Measurements from ENCODE around the gene NDUFS7.

DNA sequence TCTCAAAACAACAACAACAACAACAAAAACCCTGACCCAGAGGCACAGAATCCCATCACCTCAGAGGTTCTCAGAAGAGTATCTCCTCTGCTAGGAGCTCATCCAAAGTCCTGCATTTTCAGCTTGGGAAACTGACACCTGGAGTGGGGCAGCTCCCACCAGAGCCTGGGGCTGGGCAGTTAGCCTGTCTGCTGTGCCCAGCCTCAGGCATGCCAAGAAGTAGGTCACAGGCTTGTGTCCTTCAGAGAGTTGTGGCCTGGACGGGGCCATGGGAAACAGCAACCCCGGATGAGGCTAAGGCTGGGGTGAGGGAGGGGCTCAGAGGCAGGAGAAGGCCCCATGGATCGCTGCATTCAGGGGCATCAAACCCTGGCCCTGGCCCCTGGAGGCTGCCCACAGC, 2.1 kb downstream of the NDUFS7 start:
- TF ChIP-seq, protein P1, sequence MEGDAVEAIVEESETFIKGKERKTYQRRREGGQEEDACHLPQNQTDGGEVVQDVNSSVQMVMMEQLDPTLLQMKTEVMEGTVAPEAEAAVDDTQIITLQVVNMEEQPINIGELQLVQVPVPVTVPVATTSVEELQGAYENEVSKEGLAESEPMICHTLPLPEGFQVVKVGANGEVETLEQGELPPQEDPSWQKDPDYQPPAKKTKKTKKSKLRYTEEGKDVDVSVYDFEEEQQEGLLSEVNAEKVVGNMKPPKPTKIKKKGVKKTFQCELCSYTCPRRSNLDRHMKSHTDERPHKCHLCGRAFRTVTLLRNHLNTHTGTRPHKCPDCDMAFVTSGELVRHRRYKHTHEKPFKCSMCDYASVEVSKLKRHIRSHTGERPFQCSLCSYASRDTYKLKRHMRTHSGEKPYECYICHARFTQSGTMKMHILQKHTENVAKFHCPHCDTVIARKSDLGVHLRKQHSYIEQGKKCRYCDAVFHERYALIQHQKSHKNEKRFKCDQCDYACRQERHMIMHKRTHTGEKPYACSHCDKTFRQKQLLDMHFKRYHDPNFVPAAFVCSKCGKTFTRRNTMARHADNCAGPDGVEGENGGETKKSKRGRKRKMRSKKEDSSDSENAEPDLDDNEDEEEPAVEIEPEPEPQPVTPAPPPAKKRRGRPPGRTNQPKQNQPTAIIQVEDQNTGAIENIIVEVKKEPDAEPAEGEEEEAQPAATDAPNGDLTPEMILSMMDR (IDR thresholded peaks at IDR 0.05; ENCODE audit: extremely low read depth in 1 of 2, insufficient read depth in 1 of 2, low read depth in 1 of 2, low read length in 2 of 2), result no peak
- no peak for TF ChIP-seq FOS (IDR thresholded peaks at IDR 0.05; ENCODE audit: borderline replicate concordance, insufficient read depth, low read length)
- no peak for TF ChIP-seq POLR2AphosphoS5 (IDR thresholded peaks at IDR 0.05; ENCODE audit: insufficient read depth, low read depth, low read length)
- TF ChIP-seq, protein P2, sequence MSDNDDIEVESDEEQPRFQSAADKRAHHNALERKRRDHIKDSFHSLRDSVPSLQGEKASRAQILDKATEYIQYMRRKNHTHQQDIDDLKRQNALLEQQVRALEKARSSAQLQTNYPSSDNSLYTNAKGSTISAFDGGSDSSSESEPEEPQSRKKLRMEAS (IDR thresholded peaks at IDR 0.05; ENCODE audit: insufficient read depth, insufficient read length), result no peak
